Measurements from ENCODE around the gene SH2D3A. TPM values are rescaled to one million over a fixed set of nuclear protein-coding genes. Genes with fewer than 3 reads are reported as not detected.
A peak's percentile ranks its signal among the peaks of the same experiment; 100 is the strongest.
"Not testable (repeated sequence)": the region's sequence is repeated elsewhere in the genome, so short reads cannot be mapped to it uniquely, and the experiment has no call there.

SH2D3A gene
- total RNA-seq, 1 experiment from 2014 or later = not detected

DNA sequence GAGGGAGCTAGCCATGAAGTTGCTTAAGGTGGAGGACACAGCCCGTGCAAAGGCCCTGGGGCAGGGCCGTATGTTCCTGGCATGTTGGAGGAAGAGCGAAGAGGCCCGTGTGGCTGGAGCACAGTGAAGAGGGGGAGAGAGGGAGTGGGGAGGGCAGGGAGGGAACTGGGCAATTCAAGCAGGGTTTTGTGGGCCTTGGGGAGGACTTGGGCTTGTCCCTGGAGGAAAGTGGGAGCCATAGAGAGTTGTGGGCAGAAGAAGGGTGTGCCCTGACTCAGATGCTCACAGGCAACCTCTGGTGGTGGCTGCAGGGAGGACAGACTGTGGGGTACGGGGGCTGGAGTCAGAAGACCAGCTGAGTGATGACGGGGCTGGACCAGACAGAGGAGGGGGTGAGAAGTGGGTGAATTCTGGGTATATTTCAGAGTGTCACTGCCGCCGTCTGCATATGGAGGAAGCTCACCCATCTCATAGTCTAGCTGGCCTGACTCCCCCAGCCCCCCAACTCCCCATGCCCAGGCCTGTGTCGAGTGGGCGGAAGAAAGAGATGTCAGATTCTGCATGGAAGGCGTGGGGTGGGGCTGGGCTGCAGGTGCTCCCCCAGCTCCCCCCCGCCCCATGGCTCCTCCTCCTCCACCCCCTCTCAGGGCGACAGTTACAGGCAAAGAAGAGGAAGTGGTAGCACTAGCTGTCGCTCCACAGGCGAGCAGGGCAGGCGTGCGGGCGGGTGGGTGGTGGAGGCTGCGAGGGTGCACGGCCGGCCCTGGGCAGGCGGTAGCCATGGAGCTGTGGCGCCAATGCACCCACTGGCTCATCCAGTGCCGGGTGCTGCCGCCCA, 5.0 kb upstream of the SH2D3A start, which contains the start of gene VAV1:
VAV1 (plus strand) TSS at position 681 of the 838 bp plus-strand sequence; CDS start at position 781, 100 bp downstream.
- Histone ChIP-seq H3K36me3 (no peaks in the 10 kb centered on the region), H3K9me3 (no peaks in the 10 kb centered on the region), H3K4me3 (no peak within 1 kb of the TSS), H3K27me3 (no peaks in the 10 kb centered on the region)
- DNase-seq = no peak

DNA sequence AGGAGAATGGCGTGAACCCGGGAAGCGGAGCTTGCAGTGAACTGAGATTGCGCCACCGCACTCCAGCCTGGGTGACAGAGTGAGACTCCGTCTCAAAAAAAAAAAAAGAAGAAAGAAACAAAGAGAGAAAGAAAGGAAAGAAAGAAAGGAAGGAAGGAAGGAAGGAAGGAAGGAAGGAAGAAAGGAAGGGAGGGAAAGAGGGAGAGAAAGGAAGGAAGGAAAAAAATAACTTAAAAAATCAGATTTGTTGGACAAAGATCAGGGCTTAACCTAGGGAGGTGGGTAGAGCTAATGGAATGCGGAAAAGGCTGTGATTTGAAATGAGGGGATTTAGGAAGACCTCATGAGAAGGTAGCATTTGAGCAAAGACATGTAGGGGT, 4.4 kb upstream of the SH2D3A start:
- H3K9me3 ChIP-seq, H3K27me3 ChIP-seq, H3K36me3 ChIP-seq, H3K4me3 ChIP-seq, DNase-seq: not testable (repeated sequence)

DNA sequence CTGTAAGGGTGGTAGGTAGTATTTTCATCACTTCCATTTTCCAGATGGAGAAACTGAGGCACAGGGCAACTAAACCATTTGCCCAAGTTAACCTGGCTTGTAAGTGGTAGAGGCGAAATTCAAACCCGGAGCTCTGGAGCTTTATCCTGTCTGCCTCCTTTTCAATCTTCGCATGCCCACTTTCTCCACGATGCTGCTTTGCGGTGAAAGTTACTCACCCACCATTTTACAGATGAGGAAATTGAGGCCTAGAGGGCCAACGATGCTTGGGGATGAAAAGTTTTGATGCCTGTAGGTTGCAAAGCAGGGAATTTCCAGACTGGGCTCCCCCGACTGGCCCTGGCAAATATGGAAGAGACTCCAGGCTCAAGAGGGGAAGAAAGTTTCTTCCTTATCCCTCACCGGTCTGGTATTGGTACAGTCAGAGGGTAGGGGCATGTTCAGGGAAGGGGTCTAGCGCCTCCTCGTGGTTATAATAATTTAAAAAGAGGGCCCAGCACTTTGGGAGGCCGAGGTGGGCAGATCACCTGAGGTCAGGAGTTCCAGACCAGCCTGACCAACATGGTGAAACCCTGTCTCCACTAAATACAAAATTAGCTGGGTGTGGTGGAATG, 1.9 kb upstream of the SH2D3A start:
- Histone ChIP-seq H3K27me3 (no peaks in the 10 kb centered on the region), H3K36me3 (no peaks in the 10 kb centered on the region), H3K9me3 (no peaks in the 10 kb centered on the region), H3K4me3 (no peak overlapping the region)
- DNase-seq = no peak

DNA sequence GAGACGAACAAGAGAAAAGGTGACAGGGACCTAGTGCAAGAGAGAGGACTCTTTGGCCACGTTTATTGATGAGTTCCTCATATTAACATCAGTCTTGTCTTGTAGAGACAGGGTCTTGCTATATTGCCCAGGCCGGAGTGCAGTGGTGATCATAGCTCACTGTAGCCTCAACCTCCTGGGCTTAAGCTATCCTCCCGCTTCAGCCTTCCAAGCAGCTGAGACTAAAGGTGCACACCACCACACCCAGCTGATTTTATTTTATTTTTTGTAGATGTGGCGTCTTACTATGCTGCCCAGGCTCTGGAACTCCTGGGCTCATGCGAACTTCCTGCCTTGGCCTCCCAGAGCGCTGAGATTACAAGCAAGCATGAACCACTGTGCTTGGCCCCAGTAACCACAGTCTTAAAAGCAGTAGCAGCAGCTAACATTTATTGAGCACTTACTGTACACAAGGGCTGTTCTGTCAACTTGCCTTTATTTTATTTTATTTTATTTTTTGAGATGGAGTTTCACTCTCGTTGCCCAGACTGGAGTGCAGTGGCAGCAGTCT, 1.1 kb upstream of the SH2D3A start:
- DNase-seq = no peak
- no peaks in the 10 kb centered on the region for H3K9me3 ChIP-seq
- no peak overlapping the region for H3K4me3 ChIP-seq
- no peaks in the 10 kb centered on the region for H3K36me3 ChIP-seq
- no peaks in the 10 kb centered on the region for H3K27me3 ChIP-seq

DNA sequence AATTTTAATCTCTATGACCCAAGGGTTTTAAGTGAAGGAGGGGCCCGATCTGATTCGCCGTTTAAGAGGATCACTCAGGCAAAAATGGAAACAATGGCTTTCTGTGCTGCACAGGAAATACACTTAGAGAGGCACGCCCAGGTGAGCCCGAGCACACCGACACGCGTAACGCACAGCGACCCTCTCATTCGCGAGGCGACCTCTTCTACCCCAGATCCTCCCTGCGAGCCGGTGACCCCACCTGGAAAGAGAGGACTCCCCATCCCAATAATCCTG, 216 bp downstream of the SH2D3A start:
- no peak overlapping the region for H3K4me3 ChIP-seq
- no peak for DNase-seq
- no peaks in the 10 kb centered on the region for H3K9me3 ChIP-seq
- H3K36me3 ChIP-seq = no peaks in the 10 kb centered on the region
- H3K27me3 ChIP-seq = no peaks in the 10 kb centered on the region

DNA sequence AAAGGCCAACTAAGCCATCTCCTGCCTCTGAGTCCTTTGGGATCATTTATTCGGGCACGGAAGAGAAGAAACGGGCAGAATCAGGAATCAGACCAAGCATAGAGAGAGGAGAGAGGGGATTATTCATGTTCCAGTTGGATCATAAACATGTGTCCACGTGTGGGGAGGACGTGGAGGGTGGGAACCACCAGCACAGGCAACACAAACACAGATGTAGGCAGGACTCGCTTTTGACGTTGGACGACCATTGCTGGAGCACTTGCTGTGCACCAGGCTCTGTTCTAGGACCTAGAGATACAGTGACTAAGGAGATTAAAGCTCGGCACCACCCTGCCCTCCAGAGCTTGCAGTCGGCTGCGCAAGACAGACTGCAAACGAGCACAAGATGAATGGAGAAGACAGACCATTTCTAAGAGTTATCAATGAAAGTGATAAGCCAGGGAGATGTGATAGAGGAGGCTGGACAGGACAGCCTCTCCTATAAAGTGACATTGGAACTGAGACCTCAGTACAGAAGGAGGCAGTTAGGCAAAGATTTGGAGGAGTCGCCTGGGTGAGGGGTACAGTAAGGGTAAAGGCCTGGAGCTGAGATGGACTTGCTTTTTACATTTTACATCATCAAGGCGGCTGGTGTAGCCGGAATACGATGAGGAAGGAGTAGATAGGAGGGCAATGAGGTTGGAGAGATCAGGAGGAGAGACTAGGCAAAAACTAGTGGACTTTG, 716 bp downstream of the SH2D3A start:
- Histone ChIP-seq H3K27me3 (no peaks in the 10 kb centered on the region), H3K9me3 (no peaks in the 10 kb centered on the region), H3K4me3 (no peak overlapping the region), H3K36me3 (no peaks in the 10 kb centered on the region)
- no peak for DNase-seq

DNA sequence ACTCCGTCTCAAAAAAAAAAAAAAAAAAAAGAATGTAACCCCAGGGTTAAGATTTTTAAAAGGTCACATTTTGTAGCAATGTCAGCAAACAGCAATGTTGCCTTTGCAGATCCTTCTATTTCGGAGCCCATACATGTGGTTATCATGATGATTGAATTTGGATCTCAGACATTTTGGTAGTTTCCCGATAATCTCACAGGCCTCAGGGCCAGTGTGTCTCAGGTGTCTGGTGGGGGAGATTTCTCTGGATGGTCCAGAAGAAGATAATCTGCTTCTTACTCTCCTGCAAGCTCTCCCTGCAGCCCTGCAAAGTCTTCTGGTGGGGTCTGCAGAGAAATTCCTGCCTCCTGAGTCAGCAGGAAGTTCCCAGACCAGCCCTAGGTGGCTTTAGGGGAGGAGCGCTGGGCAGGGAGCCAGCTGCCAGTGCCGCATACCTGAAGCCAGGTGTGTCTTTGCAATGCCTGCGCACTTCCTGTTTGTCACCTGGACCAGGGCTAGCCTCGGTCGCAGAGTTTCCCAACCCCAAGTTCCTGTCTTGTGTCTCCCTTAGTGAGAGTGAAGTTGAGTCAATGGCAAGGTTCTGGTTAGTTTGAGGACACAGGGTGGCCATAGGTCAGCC, 1.4 kb downstream of the SH2D3A start:
- Histone ChIP-seq H3K36me3 (no peaks in the 10 kb centered on the region), H3K27me3 (no peaks in the 10 kb centered on the region), H3K4me3 (no peak overlapping the region), H3K9me3 (no peaks in the 10 kb centered on the region)
- DNase-seq = no peak

DNA sequence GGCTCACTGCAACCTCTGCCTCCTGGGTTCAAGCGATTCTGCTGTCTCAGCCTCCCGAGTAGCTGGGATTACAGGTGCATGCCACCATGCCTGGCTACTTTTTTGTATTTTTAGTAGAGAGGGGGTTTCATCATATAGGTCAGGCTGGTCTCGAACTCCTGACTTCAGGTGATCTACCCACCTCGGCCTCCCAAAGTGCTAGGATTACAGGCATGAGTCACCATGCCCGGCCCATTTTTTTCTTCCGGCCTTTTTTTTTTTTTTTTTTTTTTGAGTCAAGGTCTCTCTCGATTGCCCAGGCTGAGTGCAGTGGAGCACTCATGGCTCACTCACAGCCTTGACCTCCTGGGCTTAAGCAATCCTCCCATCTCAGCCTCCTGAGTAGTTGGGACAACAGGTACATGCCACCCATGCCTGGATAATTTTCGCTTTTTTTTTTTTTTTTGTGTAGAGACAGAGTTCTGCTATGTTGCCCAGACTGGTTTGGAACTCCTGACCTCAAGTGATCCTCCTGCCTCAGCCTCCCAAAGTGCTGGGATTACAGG, 4.9 kb downstream of the SH2D3A start:
- not testable (repeated sequence) for H3K36me3 ChIP-seq, H3K4me3 ChIP-seq, H3K9me3 ChIP-seq, H3K27me3 ChIP-seq, DNase-seq

DNA sequence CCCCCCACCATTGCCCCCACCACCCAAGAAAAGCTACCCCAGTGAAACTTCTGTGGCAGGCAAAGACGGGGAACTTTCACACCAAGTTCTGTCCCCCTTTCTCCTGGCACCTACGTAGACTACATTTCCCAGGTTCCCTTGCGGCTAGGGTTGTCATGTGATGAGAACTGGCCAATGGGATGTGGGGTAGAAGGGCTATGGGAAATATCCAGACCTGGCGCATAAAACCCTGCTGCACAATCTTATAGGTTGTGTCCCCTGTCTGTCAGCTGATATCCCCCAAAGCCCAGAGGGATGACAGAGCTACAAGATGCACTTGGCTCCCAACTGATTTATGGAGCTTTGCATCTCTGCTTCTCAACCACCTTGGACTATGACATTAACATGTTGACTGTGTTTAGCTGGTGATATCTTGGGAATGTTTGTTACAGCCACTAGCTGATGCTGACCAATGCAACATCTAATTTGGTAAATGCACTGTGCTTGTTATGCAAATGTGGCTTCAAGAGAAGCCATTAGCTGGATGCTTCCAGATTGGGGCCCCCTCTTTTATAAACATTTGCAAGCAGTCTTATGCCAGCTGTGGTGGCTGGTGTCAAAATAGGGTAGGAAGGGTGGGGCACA, 6.1 kb downstream of the SH2D3A start:
- H3K36me3 ChIP-seq = no peaks in the 10 kb centered on the region
- no peak overlapping the region for H3K4me3 ChIP-seq
- no peaks in the 10 kb centered on the region for H3K9me3 ChIP-seq
- DNase-seq = no peak
- H3K27me3 ChIP-seq = no peaks in the 10 kb centered on the region

DNA sequence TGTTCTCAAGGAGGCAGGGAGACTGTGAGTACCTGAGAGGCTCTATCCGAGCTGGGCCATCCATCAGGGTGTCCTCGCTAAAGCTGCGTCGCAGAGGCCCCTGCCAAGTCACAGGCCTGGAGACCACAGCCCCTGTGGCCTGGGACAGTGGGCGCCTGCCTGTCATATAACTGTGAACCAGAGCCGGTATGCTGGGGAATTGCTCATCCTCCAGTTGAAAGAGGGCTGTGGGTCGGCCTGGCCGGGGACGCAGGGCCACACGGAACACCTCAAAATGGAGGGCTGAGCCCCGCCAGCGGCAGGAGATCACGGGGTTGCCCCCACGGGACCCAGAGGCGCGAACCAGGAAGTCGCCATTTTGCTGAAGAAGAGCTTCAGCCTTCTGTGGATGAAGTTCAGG, 6.6 kb downstream of the SH2D3A start:
- Histone ChIP-seq H3K27me3 (no peaks in the 10 kb centered on the region), H3K9me3 (no peaks in the 10 kb centered on the region), H3K4me3 (no peak overlapping the region), H3K36me3 (no peaks in the 10 kb centered on the region)
- DNase-seq = no peak

DNA sequence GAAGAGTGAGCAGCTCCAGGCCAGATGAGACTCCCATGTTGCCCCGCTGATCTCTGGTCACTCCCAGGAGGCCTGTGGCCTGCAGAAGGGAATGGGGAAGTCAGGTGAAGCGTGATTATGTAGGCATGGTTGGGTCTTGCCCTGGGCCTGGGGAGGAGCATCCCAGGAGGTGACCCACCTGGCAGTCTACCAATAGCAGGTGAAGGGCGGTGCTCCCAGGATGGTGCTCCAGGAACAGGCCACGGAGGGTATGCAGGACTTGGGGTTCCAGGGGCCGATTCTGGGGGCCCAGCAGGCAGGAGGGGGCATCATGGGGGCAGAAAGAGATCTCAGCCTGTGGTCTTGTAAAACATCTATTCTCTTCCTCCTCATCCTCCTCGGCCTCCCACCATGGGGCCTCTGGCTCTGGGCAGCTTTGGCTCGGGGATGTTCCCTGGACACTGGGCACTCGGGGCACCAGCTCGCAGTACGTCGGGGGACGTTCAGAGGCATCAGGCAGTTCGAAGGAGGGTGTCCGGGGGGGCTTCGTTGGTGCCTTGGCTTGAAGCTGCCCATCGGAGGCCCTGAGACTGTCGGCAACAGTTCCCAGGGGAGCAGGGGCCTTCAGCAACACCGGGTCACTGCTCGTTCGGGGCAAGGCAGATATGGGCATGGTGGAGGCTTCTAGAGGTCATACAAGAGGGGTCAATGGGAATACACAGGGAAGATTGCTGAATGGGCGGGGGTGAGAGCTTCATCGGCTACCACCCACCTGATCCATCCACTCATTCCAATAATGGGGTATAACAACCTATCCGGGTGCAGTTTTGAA, 12.4 kb downstream of the SH2D3A start:
- Histone ChIP-seq H3K36me3 (no peaks in the 10 kb centered on the region), H3K4me3 (no peak overlapping the region), H3K9me3 (no peaks in the 10 kb centered on the region), H3K27me3 (no peaks in the 10 kb centered on the region)
- DNase-seq = no peak

DNA sequence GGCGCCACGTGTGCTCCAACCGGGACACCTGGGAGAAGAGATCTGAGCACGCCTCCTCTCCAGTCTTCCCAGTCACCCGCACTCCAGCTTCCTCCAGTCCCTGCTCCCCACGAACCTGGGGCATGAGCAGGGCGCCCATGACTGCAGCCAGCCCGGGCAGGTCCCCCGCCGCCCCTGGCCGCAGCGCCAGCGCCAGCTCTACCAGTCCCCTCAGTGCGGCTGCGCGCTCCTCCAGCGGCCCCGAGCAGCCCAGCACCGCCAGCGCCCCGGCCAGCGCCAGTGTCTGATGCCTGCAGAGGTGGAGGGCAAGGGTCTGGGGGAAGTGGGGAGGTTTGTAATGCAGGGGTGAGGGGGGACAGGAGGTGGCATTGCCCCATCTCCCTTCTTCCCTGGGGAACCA, 13.1 kb downstream of the SH2D3A start:
- Histone ChIP-seq H3K27me3 (no peaks in the 10 kb centered on the region), H3K4me3 (no peak overlapping the region)
- no peak for DNase-seq

DNA sequence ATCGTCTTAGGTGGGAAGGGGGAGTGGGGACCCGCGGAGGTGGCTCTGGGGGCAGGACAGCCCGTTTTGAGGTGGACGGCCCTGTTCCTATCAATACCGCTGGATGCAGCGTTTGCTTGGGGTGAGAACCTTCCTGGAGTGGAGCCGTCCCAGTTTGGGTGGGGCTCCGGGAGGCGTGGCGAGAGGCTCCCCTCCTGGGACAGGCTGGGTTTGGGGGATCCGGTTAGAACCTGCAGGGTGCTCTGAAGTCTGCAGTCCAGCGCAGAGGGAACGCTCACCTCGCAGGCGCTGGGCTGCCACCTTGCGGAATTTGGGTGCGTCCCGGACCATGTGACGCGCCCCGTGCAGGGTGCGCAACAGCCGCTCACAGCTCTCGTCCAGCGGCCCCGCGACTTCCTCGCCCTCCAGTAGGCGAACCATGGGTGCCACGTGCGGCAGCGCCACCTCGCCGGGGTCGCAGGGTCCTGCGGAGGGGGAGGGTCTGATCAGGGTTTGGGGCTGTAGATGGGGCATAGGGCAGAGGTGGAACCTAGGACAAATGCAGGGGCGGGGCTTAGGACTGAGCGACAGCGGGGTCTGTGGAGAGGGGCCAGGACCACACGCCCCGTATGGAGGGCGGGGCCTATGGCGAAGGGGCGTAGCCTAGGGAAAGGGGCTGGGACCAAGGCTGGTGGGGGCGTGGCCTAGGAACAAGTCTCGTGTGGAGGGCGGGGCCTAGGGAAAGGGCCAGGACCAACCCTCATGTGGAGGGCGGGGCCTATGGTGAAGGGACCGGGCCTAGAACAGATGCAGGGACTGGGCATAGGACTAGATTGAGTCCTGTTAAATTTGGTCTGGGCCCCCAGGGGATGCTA, 13.8 kb downstream of the SH2D3A start:
- DNase-seq = peak; percentile 39
- H3K9me3 ChIP-seq = no peaks in the 10 kb centered on the region
- no peak overlapping the region for H3K4me3 ChIP-seq

More for the DNA sequence above, 13.1 kb downstream of the SH2D3A start:
- H3K9me3 ChIP-seq = no peaks in the 10 kb centered on the region
- H3K36me3 ChIP-seq = peaks cover 7% of the 10 kb centered on the region; the same call in 1 of the 2 replicates

DNA sequence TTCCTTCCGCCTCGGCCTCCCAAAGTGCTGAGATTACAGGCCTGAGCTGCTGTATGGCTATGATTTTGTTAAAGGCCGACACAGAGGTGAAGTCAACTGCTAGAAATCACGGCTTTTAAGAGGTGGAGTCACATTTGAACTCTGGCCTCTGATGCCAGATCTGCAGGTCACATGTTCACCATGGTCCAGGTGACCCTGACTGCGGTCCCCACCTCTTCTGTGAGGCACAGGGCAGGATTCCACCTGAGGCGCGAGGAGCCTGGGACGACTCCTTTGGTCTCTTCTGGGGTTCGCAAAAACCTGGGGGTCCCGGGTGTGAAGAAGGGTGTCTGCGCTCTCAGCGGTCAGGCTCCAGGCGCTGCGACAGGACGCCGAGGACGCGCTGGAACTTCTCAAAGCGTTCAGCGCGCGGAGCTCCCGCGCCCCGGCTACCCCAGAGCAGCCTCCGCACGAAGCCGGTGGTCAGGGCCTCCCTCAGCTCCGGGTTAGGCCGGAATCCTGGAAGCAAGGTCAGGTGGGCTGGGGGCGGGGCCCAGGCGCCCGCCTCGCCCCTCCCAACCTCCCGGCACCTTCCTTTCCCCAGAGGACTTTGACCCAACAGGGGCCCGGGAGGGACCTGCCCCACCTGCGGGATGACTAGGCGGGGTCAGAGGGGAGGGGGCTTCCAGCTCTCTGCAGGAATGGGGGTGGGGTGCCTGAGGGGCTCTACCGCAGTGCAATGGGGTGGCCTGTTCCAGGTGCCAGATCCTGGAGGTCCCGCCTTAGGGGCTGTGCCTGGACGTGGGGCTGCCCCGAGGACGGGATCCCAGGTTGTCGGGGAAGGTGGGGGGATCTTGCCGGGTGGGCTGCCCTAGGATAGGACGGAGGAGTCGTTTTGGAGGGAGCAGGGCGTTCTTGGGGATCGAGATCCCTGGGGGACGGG, 14.7 kb downstream of the SH2D3A start:
- H3K9me3 ChIP-seq = no peaks in the 10 kb centered on the region
- no peak overlapping the region for H3K4me3 ChIP-seq
- DNase-seq = no peak
- peaks cover 13% of the 10 kb centered on the region; the same call in 1 of the 2 replicates for H3K36me3 ChIP-seq
- H3K27me3 ChIP-seq = no peaks in the 10 kb centered on the region

More for the DNA sequence above, 13.8 kb downstream of the SH2D3A start:
- Histone ChIP-seq H3K36me3 (peaks cover 7% of the 10 kb centered on the region; the same call in 1 of the 2 replicates), H3K27me3 (no peaks in the 10 kb centered on the region)
